HepG2 (cell line): ENCODE results near the gene SNAP23. TPM values are rescaled to one million over a fixed set of nuclear protein-coding genes. Genes with fewer than 3 reads are reported as not detected.

Experiments
- CBX2 ChIP-seq, 2 experiments: fragments of 200-600 bp in 1 of 2; sonication (generic); formaldehyde crosslinking in 1 of 2; IDR thresholded peaks; 2 replicates each; pipeline versions ENCODE4 v1.7.0 to v1.8.1; 2018 to 2022; ENCODE audit warnings: low read depth in 2 of 2, low read length in 1 of 2, mild to moderate bottlenecking in 1 of 2, missing genetic modification reagents in 1 of 2
- MBNL3 ChIP-seq: fragments of 250-450 bp; sonication (Bioruptor Pico); conservative IDR thresholded peaks from 2 replicates; pipeline ENCODE4 v1.8.0; 2022; ENCODE audit warnings: mild to moderate bottlenecking, inconsistent platforms
- MTF2 ChIP-seq: sonication (generic); formaldehyde crosslinking; IDR thresholded peaks from 2 replicates; pipeline ENCODE4 v1.5.0; 2020; ENCODE audit warnings: missing genetic modification reagents, borderline replicate concordance
- PCBP1 ChIP-seq: fragments of 200-400 bp; formaldehyde crosslinking; IDR thresholded peaks from 2 replicates; pipeline ENCODE4 v1.6.1; 2017; ENCODE audit warnings: mild to moderate bottlenecking, low read depth, low read length, borderline replicate concordance
- PHF8 ChIP-seq: sonication (generic); formaldehyde crosslinking; IDR thresholded peaks from 2 replicates; pipeline ENCODE4 v1.5.0; 2020; ENCODE audit warnings: missing genetic modification reagents
- PPARG ChIP-seq: conservative IDR thresholded peaks from 2 replicates; pipeline ENCODE4 v1.6.1; 2016; ENCODE audit warnings: missing biosample characterization, missing genetic modification reagents
- SP4 ChIP-seq: sonication (generic); formaldehyde crosslinking; IDR thresholded peaks from 2 replicates; pipeline ENCODE4 v1.8.1; 2023; ENCODE audit warnings: mild to moderate bottlenecking, missing genetic modification reagents
- ZFP36L2 ChIP-seq: sonication (generic); formaldehyde crosslinking; IDR thresholded peaks from 2 replicates; pipeline ENCODE4 v1.4.0; 2020; ENCODE audit warnings: missing genetic modification reagents
- ZNF383 ChIP-seq: sonication (generic); formaldehyde crosslinking; IDR thresholded peaks from 2 replicates; pipeline ENCODE4 v1.4.0; 2020; ENCODE audit warnings: missing genetic modification reagents, mild to moderate bottlenecking, borderline replicate concordance
- ZSCAN21 ChIP-seq: sonication (generic); formaldehyde crosslinking; IDR thresholded peaks from 2 replicates; pipeline ENCODE4 v1.8.0; 2022; ENCODE audit warnings: mild to moderate bottlenecking, missing genetic modification reagents, moderate library complexity, borderline replicate concordance
- polyA plus RNA-seq, 8 experiments: library from polyadenylated mRNA; depleted of rRNA in 3 of 8; stranded (reverse) in 7 of 8; unstranded in 1 of 8; fragments of >200 nt; fragmentation: Illumina TruSeq in 4 of 8; extraction: Trizol in 4 of 8; gene quantifications; 2 replicates each; pipeline versions ENCODE4 v1.2.1 to v1.2.3, GENCODE V29; 2011 to 2016; ENCODE audit warnings: low read depth in 4 of 8, missing spikeins in 1 of 8, mixed read lengths in 1 of 8; ENCODE audit not compliant: insufficient read depth in 1 of 8
- total RNA-seq, 5 experiments: library from RNA; depleted of rRNA; stranded (reverse); fragments of >200 nt; fragmentation: Illumina TruSeq; extraction: Trizol; gene quantifications; 2 replicates each; pipeline ENCODE4 v1.2.3, GENCODE V29; 2016; ENCODE audit warnings: low read depth in 1 of 5
- TF ChIP-seq, protein P1 (sequence below): sonication (generic); formaldehyde crosslinking; IDR thresholded peaks from 2 replicates; pipeline ENCODE4 v1.5.1; 2020; ENCODE audit warnings: missing genetic modification reagents, mild to moderate bottlenecking, borderline replicate concordance
- TF ChIP-seq, protein P2 (sequence below), 2 experiments: sonication (generic) in 1 of 2; formaldehyde crosslinking in 1 of 2; IDR thresholded peaks; 2 replicates each; pipeline versions ENCODE4 v1.4.0 to v1.6.1; 2016 to 2020; ENCODE audit warnings: borderline replicate concordance in 1 of 2, low read depth in 1 of 2, mild to moderate bottlenecking in 1 of 2, missing genetic modification reagents in 1 of 2
- TF ChIP-seq, protein P3 (sequence below): sonication (generic); formaldehyde crosslinking; IDR thresholded peaks from 2 replicates; pipeline ENCODE4 v1.9.0; 2021; ENCODE audit warnings: missing genetic modification reagents, borderline replicate concordance
- TF ChIP-seq, protein P4 (sequence below): sonication (generic); formaldehyde crosslinking; IDR thresholded peaks from 2 replicates; pipeline ENCODE4 v1.4.0; 2020; ENCODE audit warnings: missing genetic modification reagents, mild to moderate bottlenecking, borderline replicate concordance

Gene SNAP23
- total and polyA plus RNA-seq, 2 of the 13 experiments (the other 11 are each of a cell fraction or from before 2014, with no cell fraction given) = 37.0 to 101 TPM

DNA sequence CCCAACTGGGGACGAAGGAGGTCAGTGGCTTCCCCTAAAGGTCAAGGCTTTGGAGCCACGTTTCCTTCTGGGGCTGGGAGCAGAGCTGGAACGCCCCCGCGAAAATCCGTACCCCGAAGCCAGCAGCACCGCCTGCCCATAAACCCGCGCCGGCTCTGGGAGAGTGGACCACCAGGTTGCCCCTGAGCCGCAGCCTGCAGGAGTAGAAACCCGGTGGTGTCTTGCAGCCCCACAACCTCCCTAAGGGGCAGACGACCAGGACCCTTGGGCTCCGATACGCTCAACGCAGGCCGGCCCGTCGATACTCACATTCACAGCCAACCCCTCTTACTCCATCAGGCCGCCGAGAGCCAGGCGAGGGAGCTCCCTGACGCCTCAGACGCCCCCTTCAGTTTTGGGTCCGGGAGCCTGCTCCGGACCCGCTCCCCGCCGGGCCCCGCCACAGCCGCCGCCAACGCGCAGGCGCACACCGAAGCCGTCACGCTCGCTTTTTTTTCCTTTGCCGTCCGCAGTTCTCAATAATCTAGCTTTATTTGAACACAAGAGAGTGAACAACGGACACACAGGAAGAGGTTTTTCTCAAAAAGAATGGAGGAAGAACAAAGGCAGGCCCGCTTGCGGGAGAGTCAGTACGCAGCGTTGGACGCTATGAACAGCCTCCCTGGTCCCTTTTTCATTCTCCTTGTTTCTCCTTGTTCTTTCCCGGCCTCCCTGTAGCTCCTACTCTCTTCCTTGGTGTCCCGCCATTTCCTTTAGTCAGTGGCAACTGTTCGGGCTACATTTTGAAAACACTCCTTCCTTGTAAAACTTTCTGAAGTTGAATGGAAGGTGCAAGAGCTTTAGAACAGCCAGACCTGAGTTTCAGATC lies 4.5 kb upstream of the SNAP23 start, which contains the start of gene ZNF106 (continued):
- TF ChIP-seq, protein P1, sequence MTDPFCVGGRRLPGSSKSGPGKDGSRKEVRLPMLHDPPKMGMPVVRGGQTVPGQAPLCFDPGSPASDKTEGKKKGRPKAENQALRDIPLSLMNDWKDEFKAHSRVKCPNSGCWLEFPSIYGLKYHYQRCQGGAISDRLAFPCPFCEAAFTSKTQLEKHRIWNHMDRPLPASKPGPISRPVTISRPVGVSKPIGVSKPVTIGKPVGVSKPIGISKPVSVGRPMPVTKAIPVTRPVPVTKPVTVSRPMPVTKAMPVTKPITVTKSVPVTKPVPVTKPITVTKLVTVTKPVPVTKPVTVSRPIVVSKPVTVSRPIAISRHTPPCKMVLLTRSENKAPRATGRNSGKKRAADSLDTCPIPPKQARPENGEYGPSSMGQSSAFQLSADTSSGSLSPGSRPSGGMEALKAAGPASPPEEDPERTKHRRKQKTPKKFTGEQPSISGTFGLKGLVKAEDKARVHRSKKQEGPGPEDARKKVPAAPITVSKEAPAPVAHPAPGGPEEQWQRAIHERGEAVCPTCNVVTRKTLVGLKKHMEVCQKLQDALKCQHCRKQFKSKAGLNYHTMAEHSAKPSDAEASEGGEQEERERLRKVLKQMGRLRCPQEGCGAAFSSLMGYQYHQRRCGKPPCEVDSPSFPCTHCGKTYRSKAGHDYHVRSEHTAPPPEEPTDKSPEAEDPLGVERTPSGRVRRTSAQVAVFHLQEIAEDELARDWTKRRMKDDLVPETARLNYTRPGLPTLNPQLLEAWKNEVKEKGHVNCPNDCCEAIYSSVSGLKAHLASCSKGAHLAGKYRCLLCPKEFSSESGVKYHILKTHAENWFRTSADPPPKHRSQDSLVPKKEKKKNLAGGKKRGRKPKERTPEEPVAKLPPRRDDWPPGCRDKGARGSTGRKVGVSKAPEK (CRISPR knock-in tag) = no peak
- TF ChIP-seq ZNF383 (CRISPR knock-in tag) (no peak), CBX2 (IDR thresholded peaks at IDR 0.05; ENCODE audit: low read depth, low read length) (no peak), CBX2 (CRISPR knock-in tag; IDR thresholded peaks at IDR 0.05; ENCODE audit: low read depth) (peak; percentile 75; the same call in 1 of the 2 replicates), PHF8 (CRISPR knock-in tag) (peak; percentile 92), SP4 (peak; percentile 62; the same call in 1 of the 2 replicates), PPARG (CRISPR knock-in tag) (peak; percentile 50; the same call in 1 of the 2 replicates), ZFP36L2 (CRISPR knock-in tag) (no peak), MBNL3 (CRISPR knock-in tag) (no peak), PCBP1 (no peak), ZSCAN21 (CRISPR knock-in tag) (no peak), MTF2 (CRISPR knock-in tag) (no peak)
- TF ChIP-seq, protein P2, sequence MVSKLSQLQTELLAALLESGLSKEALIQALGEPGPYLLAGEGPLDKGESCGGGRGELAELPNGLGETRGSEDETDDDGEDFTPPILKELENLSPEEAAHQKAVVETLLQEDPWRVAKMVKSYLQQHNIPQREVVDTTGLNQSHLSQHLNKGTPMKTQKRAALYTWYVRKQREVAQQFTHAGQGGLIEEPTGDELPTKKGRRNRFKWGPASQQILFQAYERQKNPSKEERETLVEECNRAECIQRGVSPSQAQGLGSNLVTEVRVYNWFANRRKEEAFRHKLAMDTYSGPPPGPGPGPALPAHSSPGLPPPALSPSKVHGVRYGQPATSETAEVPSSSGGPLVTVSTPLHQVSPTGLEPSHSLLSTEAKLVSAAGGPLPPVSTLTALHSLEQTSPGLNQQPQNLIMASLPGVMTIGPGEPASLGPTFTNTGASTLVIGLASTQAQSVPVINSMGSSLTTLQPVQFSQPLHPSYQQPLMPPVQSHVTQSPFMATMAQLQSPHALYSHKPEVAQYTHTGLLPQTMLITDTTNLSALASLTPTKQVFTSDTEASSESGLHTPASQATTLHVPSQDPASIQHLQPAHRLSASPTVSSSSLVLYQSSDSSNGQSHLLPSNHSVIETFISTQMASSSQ (IDR thresholded peaks at IDR 0.05; ENCODE audit: low read depth) = no peak
- TF ChIP-seq, protein P2 (CRISPR knock-in tag; IDR thresholded peaks at IDR 0.05; ENCODE audit: borderline replicate concordance) = peak; percentile 70; the same call in 1 of the 2 replicates
- TF ChIP-seq, protein P3, sequence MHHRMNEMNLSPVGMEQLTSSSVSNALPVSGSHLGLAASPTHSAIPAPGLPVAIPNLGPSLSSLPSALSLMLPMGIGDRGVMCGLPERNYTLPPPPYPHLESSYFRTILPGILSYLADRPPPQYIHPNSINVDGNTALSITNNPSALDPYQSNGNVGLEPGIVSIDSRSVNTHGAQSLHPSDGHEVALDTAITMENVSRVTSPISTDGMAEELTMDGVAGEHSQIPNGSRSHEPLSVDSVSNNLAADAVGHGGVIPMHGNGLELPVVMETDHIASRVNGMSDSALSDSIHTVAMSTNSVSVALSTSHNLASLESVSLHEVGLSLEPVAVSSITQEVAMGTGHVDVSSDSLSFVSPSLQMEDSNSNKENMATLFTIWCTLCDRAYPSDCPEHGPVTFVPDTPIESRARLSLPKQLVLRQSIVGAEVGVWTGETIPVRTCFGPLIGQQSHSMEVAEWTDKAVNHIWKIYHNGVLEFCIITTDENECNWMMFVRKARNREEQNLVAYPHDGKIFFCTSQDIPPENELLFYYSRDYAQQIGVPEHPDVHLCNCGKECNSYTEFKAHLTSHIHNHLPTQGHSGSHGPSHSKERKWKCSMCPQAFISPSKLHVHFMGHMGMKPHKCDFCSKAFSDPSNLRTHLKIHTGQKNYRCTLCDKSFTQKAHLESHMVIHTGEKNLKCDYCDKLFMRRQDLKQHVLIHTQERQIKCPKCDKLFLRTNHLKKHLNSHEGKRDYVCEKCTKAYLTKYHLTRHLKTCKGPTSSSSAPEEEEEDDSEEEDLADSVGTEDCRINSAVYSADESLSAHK = no peak
- TF ChIP-seq, protein P4, sequence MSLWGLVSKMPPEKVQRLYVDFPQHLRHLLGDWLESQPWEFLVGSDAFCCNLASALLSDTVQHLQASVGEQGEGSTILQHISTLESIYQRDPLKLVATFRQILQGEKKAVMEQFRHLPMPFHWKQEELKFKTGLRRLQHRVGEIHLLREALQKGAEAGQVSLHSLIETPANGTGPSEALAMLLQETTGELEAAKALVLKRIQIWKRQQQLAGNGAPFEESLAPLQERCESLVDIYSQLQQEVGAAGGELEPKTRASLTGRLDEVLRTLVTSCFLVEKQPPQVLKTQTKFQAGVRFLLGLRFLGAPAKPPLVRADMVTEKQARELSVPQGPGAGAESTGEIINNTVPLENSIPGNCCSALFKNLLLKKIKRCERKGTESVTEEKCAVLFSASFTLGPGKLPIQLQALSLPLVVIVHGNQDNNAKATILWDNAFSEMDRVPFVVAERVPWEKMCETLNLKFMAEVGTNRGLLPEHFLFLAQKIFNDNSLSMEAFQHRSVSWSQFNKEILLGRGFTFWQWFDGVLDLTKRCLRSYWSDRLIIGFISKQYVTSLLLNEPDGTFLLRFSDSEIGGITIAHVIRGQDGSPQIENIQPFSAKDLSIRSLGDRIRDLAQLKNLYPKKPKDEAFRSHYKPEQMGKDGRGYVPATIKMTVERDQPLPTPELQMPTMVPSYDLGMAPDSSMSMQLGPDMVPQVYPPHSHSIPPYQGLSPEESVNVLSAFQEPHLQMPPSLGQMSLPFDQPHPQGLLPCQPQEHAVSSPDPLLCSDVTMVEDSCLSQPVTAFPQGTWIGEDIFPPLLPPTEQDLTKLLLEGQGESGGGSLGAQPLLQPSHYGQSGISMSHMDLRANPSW = no peak; the same call in 1 of the 2 replicates
